HG03432 (cell line): Measurements from ENCODE around the gene GPR101.

Experiments used
- ATAC-seq: cut with Tn5 transposase; IDR thresholded peaks from one replicate; pipeline ENCODE4 v1.9.1; 2021; ENCODE audit warnings: mild to moderate bottlenecking, moderate library complexity; ENCODE audit not compliant: unreplicated experiment

GPR101 gene, protein sequence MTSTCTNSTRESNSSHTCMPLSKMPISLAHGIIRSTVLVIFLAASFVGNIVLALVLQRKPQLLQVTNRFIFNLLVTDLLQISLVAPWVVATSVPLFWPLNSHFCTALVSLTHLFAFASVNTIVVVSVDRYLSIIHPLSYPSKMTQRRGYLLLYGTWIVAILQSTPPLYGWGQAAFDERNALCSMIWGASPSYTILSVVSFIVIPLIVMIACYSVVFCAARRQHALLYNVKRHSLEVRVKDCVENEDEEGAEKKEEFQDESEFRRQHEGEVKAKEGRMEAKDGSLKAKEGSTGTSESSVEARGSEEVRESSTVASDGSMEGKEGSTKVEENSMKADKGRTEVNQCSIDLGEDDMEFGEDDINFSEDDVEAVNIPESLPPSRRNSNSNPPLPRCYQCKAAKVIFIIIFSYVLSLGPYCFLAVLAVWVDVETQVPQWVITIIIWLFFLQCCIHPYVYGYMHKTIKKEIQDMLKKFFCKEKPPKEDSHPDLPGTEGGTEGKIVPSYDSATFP

DNA sequence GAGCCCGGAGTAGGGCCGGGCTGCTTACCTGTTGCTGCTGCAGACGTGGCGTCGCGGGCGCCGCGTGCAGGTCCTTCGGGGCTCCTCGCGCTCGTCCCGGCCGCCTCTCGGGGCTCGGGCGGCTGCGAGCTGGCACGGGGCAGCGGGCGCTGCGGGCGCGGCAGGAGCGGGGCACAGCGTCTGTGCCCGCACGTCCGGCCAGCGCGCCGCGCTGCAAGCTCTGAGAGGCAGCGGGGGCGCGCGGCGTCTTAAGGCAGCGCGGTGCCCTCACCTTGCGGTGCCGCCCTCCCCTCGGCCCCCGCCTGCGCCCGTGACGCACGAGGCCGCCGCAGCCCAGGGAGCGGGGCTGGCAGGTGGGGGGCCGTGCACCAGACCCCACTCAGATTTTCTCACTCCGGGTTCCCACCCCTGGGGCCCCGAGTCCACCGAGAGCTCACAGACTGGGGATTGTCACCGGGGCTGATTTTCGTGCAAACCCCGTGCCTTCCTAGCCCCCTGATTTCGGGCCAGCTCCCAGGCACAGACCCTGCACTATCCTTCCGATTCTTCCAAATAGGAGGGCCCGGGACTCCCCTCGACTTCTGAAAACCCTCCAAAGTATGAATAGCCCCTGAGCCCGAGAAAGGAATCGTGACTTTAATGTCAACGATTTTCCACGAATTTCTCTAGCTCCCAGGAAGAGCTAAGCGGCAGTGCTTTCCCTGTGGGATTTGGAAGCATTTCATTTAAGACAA is at the start of gene GPR101:
TSS of gene GPR101 (minus strand) at position 222 of the 734 bp plus-strand sequence. CDS start 2,321 bp downstream, outside the sequence.
- no peak for ATAC-seq

DNA sequence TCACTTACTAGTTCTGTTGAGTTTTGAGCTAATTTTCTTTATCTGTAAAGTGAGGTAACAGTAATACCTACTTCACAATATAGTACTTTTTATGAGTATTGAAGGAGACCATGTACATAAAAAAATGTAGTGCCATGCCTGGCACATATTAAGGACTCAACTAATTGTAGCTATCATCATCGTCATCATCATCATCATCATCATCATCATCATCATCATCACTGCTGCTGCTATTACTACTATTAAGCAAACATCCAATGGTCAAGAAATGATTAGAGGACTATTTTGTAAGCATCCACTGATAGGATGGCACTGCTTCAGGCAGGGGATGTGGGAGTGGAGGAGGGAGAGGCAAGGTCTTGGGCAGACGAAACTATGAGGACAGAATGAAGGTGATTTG is 47.4 kb upstream of the GPR101 start:
- no peak for ATAC-seq

DNA sequence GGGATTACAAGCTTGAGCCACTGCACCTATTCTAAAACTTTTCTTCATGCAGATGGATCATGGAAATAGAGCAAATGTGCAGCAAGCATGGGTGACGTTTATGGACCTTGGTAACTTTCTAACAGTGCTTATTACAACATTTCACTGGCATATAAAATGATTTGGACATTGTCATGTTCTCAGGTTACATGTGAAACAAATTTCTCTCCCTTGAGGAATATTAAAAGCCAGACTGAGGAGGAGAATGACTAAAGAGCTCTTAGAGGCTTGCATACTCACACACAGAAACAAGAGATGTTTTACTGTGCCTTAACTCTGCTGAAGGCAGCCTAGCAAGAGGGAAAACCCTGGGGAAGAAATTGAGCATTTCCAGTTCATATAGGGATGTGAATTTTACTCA is 38.6 kb upstream of the GPR101 start:
- ATAC-seq = no peak

DNA sequence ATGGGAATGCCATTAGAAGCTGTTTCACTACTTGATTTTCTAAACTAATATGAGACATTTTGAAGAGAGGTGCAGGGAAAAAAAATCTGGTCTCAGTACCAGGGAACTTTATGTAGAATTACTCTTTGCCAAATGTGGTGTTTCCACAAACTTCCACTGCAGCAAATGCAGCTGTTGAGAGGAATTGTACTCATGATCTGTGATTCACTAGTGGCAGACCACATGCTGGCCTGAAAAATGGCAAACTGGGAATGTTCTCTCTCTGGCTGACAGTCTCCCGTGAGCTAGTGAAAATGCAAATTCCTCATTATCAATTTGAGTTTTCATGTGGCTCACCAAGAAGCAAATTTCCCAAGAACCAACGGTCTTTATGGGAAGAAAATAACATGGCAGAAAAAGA is 37.8 kb upstream of the GPR101 start:
- no peak for ATAC-seq

DNA sequence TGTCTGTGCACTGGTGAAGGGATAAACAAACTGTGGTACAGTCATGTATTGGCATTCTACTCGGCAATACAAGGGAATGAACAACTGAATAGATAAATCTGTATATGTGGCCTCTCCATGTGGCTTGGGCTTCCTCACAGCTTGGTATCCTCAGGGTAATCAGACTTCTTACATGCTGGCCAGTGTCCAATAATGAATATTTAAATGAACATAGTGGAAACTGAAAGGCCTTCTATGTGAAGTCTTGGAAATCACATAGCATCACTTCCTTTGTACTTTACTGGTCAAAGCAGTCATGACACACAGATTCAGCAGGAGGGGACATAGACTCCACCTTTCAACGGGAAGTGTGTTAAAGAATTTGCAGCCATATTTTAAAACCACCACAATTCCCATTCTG is 33.4 kb upstream of the GPR101 start:
- no peak for ATAC-seq

DNA sequence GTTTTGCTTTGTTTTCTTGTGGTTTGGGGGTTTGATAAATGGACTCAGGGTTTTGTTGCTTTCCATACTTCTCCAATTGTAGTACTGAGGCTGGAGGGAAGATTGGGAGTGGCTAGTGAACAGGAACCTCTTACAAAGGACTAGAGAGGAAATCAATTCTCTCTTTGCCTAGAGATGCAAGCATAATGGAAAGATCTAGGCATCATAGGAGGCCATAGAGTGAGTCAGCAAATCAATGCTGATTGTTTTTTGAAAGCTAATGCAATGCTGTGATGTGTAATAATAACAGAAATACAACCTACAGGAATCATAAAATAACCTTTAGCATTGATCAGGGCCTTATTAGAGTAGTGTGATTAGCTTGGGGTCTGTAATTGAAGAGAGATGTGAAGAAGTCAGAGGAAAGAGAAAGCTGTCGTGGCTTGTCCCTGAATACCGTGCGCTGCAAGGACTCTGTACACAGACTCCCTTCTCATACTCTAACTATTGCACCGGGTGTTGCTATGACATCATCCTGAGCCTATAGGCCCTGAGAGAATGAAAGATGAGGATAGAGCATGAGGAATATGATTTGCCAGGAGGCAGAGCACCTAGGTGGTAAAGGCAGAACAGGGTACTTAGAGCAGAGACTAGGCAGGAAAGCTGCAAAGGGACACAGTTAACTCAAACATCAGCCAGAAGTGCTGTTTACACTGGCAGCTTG is 29.3 kb upstream of the GPR101 start:
- no peak for ATAC-seq

DNA sequence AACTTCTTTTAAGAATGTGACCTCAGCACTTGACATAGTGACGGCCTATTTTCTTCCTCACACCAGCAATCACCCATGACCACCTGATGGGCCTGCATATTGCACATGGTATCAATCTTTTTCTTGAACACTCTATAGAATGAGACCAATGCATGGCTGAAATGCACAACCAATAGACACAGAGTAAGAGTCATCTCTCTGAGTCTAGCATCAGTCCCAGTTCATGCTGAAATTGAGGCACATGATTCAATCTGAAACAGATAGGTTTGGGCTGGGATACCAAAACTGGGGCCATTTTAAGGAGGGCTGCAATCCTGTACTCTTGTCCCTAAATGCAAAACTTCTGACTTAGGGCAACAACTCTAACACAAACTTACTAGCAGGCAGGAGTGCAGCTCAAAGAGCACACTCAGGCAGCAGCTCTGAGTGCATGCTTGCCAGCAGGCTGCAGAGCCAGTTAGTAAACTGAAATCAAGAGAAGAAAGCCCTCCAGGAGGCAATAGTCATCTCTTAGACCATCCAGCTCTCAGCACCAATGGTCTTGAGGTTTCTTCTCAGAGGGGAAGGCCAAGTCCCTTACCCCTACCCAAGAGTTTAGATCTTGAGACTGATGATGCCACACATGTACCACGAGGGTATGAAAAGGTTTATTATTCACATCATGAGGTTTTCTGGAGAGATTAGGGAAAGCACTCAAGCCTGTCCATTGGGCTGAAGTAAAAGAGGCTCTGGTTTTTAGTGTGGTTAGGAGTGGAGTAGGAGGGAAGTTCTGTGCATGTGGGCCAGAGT is 24.7 kb upstream of the GPR101 start:
- no peak for ATAC-seq

DNA sequence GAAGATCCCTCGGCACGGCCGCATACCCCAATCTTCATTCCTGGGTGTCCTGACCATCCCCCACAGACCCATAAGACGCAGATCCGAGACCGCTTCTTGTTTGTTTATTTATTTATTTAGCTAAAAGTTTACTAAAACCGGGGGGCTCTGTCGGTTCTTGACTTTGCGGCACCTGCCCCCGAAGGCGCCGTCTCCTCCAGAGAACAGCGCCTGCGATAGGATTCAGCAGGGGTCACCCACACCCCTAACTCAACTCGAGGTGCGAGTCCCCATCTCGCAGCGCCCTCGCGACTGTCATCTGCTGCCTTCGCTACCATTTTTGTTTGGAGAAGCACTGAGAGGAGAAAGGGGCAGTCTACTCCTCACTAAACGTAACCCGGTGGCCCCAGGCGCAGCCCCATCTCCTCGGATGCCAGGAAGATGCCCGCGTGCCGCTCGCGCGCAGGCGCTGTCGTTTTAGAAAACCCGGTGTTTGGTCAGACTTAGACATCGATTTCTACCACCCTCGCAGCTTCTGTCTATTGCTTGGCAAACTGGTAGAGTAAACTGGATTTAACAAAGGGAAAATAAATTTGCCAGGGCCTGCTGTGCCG is 18.9 kb upstream of the GPR101 start:
- ATAC-seq = peak; percentile 30

DNA sequence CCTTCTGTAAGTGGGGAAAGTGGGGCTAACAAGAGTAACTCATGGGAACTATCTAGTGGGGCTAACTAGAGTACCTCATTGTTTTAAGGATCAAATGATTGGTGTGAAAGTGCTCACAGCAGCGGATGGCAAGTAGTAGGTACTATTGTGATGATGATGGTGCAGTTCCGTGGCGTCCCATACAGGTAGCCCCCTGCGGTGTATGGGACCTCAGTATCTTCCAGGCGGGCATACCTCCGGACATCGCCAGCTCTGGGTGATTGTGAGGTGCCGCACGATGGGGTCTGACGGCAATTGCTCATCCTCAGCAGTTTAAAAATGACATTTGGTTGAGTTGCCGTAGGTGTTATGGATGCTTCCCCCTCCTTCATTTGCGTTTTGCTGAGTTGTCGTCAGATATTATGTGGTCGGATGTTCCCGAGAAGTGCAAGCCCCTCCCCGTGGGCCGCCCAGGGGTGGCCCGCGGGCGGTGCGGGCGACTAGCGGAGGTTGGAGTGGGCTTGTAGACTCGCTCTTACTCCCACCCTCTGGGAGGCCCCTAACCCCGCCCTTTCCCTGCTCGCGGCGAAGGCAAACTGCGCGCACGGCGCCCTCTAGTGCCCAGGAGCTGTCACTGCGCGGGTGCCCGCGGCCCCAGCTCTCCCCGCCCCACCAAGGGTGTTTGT is 18.3 kb upstream of the GPR101 start:
- peak; percentile 99 for ATAC-seq

DNA sequence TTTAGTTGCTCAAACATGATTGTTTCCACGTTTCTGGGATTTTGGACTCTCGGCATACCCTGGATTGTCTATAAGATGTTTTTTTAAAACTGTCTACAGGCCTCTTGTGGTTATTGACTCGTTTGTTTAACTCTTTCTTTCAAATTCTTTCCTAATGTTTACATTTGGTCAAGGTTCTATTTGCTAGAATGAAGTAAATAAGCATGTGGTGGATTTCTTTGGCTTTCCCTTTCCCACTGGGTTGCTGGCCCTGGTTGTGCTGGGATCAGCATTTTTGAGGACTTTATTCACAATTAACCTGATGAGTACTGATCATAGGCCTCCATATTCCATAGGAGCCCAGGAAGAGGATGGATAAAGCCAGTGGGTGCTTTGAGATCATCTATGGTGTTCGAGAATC is 11.1 kb upstream of the GPR101 start:
- ATAC-seq = no peak

DNA sequence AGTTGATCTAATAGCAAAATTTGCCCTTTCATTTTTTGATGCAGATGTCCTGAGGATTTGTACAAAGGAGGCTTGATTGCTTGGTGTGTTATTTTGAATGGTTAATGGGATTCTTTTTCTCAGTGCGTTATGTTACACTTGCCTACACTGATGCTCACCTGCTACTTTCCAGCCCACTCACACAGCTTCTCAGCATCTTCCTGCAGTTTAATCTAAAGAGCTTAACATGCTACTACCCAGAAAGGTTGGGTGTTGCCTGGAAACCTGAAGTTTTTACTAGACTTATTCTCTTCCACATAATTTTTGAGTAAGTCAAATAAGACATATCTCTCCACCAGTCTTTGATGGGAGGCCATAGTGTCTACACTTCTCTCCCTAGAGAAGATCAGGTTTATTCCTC is 9.9 kb upstream of the GPR101 start:
- no peak for ATAC-seq

DNA sequence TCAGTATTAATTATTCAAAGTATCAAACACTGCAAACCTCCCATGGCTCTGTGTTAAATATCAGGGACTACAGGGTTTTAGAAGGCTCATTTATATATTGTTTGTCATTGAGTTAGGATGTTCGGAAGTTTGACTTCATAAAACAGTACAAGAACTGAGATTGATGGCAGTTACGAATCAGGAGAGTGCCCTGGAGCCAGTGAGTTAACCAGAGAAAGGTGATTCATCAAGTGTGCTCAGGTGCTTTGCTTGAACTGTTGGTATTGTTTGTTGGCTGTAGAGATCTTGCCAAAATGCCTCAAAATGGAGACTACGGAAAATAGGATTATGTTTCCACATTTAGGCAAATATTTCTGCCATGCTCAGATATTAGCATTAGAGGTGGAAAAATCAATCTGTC is 7.5 kb upstream of the GPR101 start:
- ATAC-seq = no peak

DNA sequence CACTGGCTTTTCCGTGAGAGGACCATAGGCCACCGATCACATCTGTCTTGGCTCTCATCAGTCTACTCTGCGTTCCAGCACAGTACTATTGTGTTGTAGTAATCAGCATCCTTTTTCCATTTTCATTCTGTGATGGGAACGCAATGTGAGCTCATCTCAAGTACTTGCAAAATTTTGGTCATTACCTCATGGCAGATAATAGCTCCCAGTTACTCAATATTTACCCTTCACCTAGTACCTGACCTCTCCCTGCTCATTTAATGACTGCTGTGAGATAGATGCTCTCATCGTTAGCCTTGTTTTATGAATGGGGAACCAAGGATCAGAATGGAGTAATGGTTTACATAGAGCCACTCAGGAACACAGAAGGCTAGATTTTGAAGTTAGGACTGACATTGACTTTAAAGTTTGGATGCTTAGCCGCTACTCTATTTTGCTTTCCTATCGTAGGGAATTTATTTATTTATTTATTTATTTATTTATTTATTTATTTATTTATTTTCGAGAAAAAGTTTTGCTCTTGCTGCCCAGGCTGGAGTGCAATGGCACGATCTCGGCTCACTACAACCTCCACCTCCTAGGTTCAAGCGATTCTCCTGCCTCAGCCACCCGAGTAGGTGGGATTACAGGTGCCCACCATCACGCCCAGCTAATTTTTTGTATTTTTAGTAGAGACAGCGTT is 6.5 kb upstream of the GPR101 start:
- no peak for ATAC-seq

DNA sequence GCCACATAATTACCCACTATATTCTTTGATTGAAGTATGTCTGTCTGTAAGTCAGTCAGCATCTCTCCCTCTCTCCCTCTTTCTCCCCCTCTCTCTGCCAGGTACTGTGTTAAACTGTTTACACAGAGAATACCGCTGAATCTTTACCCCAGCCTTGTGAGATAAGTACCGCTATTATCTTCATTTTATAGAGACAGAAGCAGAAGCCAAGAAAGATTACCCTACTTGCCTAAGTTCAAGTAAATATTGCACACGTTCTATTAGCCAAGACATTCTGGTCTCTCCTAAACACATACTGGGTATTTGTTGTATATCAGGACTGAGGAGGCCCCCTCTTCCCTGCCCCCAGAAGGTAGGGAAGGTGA is 695 bp upstream of the GPR101 start:
- no peak for ATAC-seq

DNA sequence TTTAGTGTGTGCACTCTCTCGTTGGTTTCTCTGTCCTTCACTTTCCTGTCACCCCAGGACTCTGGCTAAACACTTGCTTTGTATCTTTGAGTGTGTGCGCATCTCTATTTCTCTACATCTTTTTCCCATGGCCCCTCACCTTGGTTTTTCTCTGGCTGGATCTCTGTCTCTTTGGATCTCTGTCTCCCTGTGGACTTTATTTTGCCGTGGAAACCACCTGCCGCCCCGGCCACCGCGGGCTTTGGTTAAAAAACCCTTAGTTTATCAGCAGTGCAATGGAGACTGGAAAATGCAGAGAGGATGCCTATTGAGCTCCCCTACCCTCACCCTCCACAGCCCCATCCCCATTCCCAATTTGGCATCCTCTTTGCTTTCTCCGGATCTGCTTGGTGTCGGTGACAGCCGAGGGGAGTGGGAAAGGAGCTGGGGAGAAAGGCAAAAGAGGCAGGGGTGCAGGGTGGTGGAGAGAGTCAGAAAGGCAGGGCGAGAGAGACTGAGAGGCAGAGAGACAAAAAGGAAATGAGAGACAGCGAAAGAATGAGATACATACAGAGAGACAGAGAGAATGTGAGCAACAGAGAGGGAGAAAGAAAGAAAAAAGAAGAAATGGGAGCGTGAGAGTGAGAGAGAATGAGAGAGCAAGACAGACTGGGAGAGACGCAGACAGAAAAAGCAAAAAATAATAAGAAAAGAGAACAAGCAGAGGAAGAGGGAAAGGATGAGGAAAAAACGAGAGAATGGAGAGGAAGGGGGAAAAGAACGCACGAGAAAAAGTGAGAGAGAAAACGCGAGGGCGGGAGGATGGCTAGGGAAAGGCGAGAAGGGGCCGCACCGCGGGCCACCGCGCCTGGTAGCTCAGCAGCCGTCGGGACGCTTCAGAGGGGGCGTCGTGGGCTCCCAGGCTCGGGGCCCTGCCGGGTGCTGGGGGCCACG is 688 bp downstream of the GPR101 start:
- ATAC-seq = no peak

DNA sequence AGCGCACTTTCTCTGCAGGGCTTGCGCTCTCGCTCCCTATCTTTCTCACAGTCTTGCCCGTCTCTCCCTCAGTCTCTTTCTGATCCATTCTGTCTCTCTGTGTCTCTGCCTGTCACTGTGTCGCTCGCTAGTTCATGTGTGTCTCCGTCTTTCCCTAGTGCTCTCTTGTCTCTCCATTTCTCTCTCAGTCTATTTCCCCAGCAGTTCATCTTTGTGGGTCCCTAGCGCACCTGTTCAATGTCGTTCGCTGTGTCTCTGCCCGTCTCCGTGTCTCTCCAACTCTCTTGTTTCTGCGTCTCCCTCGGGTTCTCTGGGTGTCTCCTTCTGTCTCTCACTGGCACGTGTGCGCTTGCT is 1.5 kb downstream of the GPR101 start:
- no peak for ATAC-seq

DNA sequence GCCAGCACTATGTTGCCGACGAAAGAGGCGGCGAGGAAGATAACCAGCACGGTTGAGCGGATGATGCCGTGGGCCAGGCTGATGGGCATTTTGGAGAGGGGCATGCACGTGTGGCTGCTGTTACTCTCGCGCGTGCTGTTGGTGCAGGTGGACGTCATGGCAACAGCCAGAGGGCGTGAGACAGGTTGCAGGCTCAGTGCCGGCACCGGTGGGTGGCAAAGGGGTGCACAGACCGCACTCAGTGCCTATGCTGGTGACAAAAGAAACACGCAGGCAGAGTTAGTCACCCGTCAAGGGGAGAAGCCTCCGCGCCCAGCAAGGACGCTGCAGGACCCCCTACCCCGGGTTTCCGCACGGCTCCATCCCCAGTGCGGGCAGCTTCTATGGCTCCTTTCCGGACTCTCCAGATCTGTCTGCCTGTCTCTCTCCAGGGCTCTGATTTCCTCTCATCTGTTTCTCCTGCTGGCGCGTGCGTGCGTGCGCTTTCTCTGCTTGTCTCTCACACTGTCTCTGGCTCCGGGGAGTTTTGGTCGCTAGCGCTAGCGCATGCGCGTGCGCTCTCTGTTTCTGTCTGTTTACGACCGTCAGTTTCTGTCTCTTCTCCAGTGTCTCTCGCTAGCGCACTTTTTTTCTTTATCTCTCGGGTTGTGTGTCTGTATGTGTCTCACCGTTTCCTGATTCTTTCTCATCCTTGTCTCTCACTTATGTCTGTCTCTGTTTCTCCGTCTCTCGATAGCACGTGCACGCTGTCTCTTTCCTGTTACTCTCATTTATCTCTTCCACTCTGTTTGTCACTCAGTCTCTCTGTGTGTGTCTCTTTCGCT is 2.1 kb downstream of the GPR101 start:
- peak; percentile 91 for ATAC-seq
